GM19238 (cell line): Measurements from ENCODE around the gene ZNF213.
"Not testable (repeated sequence)": the region's sequence is repeated elsewhere in the genome, so short reads cannot be mapped to it uniquely, and the experiment has no call there.

Experiments
- DNase-seq: peaks from one replicate; pipeline ENCODE4 v3.0.0; 2011; ENCODE audit warnings: low spot score; ENCODE audit not compliant: insufficient read length

ZNF213 gene

GRCh38 chr16:3170440-3171180 is 35.8 kb downstream of the ZNF213 start:
- no peak for DNase-seq

- no peak for DNase-seq
Measured at GRCh38 chr16:3171181-3171854, 36.5 kb downstream of the ZNF213 start.

GRCh38 chr16:3171855-3172593 is 37.2 kb downstream of the ZNF213 start:
- DNase-seq = no peak

- DNase-seq = no peak
Measured at GRCh38 chr16:3173892-3174617, 39.2 kb downstream of the ZNF213 start.

GRCh38 chr16:3174618-3175148 is 39.9 kb downstream of the ZNF213 start:
- no peak for DNase-seq

- no peak for DNase-seq
Measured at GRCh38 chr16:3175157-3176093, 40.6 kb downstream of the ZNF213 start.

GRCh38 chr16:3179651-3180050 is 44.8 kb downstream of the ZNF213 start:
- DNase-seq = no peak

GRCh38 chr16:3180445-3180878 is 45.6 kb downstream of the ZNF213 start:
- no peak for DNase-seq

GRCh38 chr16:3182293-3182607 is 47.4 kb downstream of the ZNF213 start:
- not testable (repeated sequence) for DNase-seq

- no peak for DNase-seq
Measured at GRCh38 chr16:3182608-3183444, 48.0 kb downstream of the ZNF213 start.

GRCh38 chr16:3183445-3184139 is 48.8 kb downstream of the ZNF213 start:
- no peak for DNase-seq

GRCh38 chr16:3186946-3187690 is 52.3 kb downstream of the ZNF213 start:
- DNase-seq = no peak

- no peak for DNase-seq
Measured at GRCh38 chr16:3187798-3188674, 53.2 kb downstream of the ZNF213 start, which contains the start of gene OR1F1. OR1F1 (plus strand) TSS chr16:3188204.

GRCh38 chr16:3188675-3188924 is 53.8 kb downstream of the ZNF213 start:
- no peak for DNase-seq

- DNase-seq = no peak
Measured at GRCh38 chr16:3188925-3189825, 54.3 kb downstream of the ZNF213 start.

GRCh38 chr16:3189869-3190268 is 55.0 kb downstream of the ZNF213 start:
- DNase-seq = no peak
